ENCODE results near the gene EEF2K.

- no peak for TF ChIP-seq CTCF (IDR thresholded peaks at IDR 0.05)
- no peak for TF ChIP-seq POLR2A (IDR thresholded peaks at IDR 0.05)
Observed at GRCh38 chr16:22274916-22275315, 68.8 kb downstream of the EEF2K start.

Data from adrenal gland (tissue), 5 donors.